Subcutaneous adipose tissue (tissue), 4 donors: ENCODE data around the gene EEF2K. TPM values are rescaled to one million over a fixed set of nuclear protein-coding genes. Genes with fewer than 3 reads are reported as not detected.

Experiments
- CTCF ChIP-seq: fragments of 450-650 bp; IDR thresholded peaks from one replicate; pipeline ENCODE4 v1.5.1; 2016; ENCODE audit warnings: low read depth, mild to moderate bottlenecking, control low read depth, antibody characterized with exemption, moderate library complexity
- total RNA-seq, 4 donors: library from RNA; depleted of rRNA; stranded (reverse); fragments of >200 nt; gene quantifications; one replicate each; pipeline ENCODE4 v1.1.0, GENCODE V29; 2016

Gene EEF2K
- total RNA-seq, 4 donors from 2014 or later = 24.6 to 55.6 (median 35.7) TPM

- TF ChIP-seq CTCF = no peak
These were observed 56.4 kb downstream of the EEF2K start for GRCh38 chr16:22262460-22262859.

GRCh38 chr16:22264786-22265185 lies 58.7 kb downstream of the EEF2K start:
- no peak for TF ChIP-seq CTCF

GRCh38 chr16:22265351-22265750 lies 59.3 kb downstream of the EEF2K start:
- no peak for TF ChIP-seq CTCF

GRCh38 chr16:22266546-22266945 lies 60.5 kb downstream of the EEF2K start:
- TF ChIP-seq CTCF = no peak

- no peak for TF ChIP-seq CTCF
These were observed 61.7 kb downstream of the EEF2K start for GRCh38 chr16:22267764-22268163.

GRCh38 chr16:22270525-22270924 lies 64.4 kb downstream of the EEF2K start:
- no peak for TF ChIP-seq CTCF

- TF ChIP-seq CTCF = no peak
These were observed 67.0 kb downstream of the EEF2K start for GRCh38 chr16:22272870-22273650.
